ENCODE measurements around the gene PDGFRB. TPM values are rescaled to one million over a fixed set of nuclear protein-coding genes. Genes with fewer than 3 reads are reported as not detected.

Gene PDGFRB
- total and polyA plus RNA-seq, 9 of the 15 experiments (the other 6 are each of a cell fraction or from before 2014, with no cell fraction given): 0.01 to 1.5 (median 0.09) TPM; not detected in 3

GRCh38 chr5:150159741-150160179 lies 4.1 kb upstream of the PDGFRB start:
- intact Hi-C loops (cut with micrococcal nuclease) (loop anchor here (2.0 kb wide), 1 partner anchor 29 kb away; no protein-coding TSS in a partner anchor), in situ Hi-C loops (cut with MboI) (no loop called here)
- FAIRE-seq: no peak
- Histone ChIP-seq H3K27me3 (ENCODE audit: control insufficient read depth in 2 of 2, insufficient read depth in 2 of 2, low read length in 2 of 2) (peaks cover 4 to 14% of the 10 kb centered on the region in 2 experiments; a peak in 2 of 5 replicates), H3K4me3 (no peak overlapping the region), H3K9ac (ENCODE audit: insufficient read depth in 1 of 2, low read depth in 2 of 2, low read length in 2 of 2) (no peak overlapping the region), H3K4me2 (ENCODE audit: insufficient read depth, low read length) (no peak overlapping the region; the same call in 1 of the 2 replicates), H3K9me3 (replicated peaks; ENCODE audit: control insufficient read depth, insufficient read depth, low read depth, low read length) (no peaks in the 10 kb centered on the region), H3K4me1 (replicated peaks in 1 of 2; ENCODE audit: control insufficient read depth in 2 of 2, insufficient read depth in 2 of 2, low read length in 2 of 2) (peaks cover 24 to 31% of the 10 kb centered on the region in 2 experiments), H3K9me1 (ENCODE audit: control insufficient read depth, insufficient read depth, low read length) (no peaks in the 10 kb centered on the region), H3K27ac (ENCODE audit: extremely low read depth, low read depth, low read length) (no peak overlapping the region), H3K36me3 (ENCODE audit: control insufficient read depth, insufficient read depth, low read length) (no peaks in the 10 kb centered on the region), H3K79me2 (ENCODE audit: control insufficient read depth, insufficient read depth, low read length) (no peaks in the 10 kb centered on the region), H2AFZ (ENCODE audit: low read depth, low read length) (peak overlapping the region; percentile 81), H4K20me1 (replicated peaks; ENCODE audit: control insufficient read depth, insufficient read depth, low read length) (no peaks in the 10 kb centered on the region; the same call in 1 of the 2 replicates)
- peak; percentile 47 to 65 (median 58) for DNase-seq (ENCODE audit: extremely low read depth in 1 of 4, low spot score in 3 of 4)
- CTCF ChIA-PET (ENCODE audit: low intra/inter-chr PET ratio): interaction anchor here (0.5 to 2.9 kb wide), 3 partner anchors 59 to 940 kb away, joined by 3 to 17 read pairs (median 5); no protein-coding TSS in a partner anchor
- no TSS peak for BruUV-seq (replicated peaks)
- POLR2A ChIA-PET: no interaction called here
- no peak for ATAC-seq
- 9% methylated on average over 8 of the region's 9 CpGs for WGBS (ENCODE audit: insufficient coverage, low coverage, missing lambda C conversion rate)
- no peak for TF ChIP-seq MXD1 (CRISPR knock-in tag; IDR thresholded peaks at IDR 0.05; ENCODE audit: borderline replicate concordance, poor library complexity, severe bottlenecking)
- no peak for TF ChIP-seq ZNF274 (IDR thresholded peaks at IDR 0.05; ENCODE audit: borderline replicate concordance, low read depth, low read length)
- TF ChIP-seq ZC3H8 (IDR thresholded peaks at IDR 0.05): no peak
- peak; percentile 39 to 55; a peak in 2 of 4 replicates for TF ChIP-seq MAZ (CRISPR knock-in tag; conservative IDR thresholded peaks at IDR 0.05 in 1 of 2, IDR thresholded peaks at IDR 0.05 in 1 of 2)
- TF ChIP-seq HNRNPLL (IDR thresholded peaks at IDR 0.05; ENCODE audit: low read depth, low read length, poor library complexity, severe bottlenecking): no peak
- TF ChIP-seq NR2C2 (CRISPR knock-in tag; IDR thresholded peaks at IDR 0.05): no peak
- TF ChIP-seq NR2C2 (tag; IDR thresholded peaks at IDR 0.05): no peak
- TF ChIP-seq ETV6 (IDR thresholded peaks at IDR 0.05; ENCODE audit: borderline replicate concordance in 1 of 2, low read depth in 2 of 2, low read length in 1 of 2): no peak
- no peak for TF ChIP-seq ETV6 (CRISPR knock-in tag; IDR thresholded peaks at IDR 0.05; ENCODE audit: borderline replicate concordance)
- TF ChIP-seq PHF21A (IDR thresholded peaks at IDR 0.05; ENCODE audit: borderline replicate concordance, low read depth): no peak
- no peak for TF ChIP-seq LEF1 (IDR thresholded peaks at IDR 0.05)
- TF ChIP-seq THRAP3 (IDR thresholded peaks at IDR 0.05; ENCODE audit: borderline replicate concordance): no peak
- no peak for TF ChIP-seq FOXP1 (CRISPR knock-in tag; IDR thresholded peaks at IDR 0.05)
- 0 out of 2 replicates have a peak, but pooled peaks have one; percentile 17 for TF ChIP-seq ZNF75A (CRISPR knock-in tag; IDR thresholded peaks at IDR 0.05)
- TF ChIP-seq ZBTB7A (IDR thresholded peaks at IDR 0.05; ENCODE audit: borderline replicate concordance, control insufficient read depth, low read depth, low read length): 0 out of 2 replicates have a peak, but pooled peaks have one; percentile 35
- no peak for TF ChIP-seq ZNF717 (CRISPR knock-in tag; IDR thresholded peaks at IDR 0.05)
- no peak for TF ChIP-seq ZFP30 (CRISPR knock-in tag; IDR thresholded peaks at IDR 0.05; ENCODE audit: borderline replicate concordance)
- no peak for TF ChIP-seq STAT5A (IDR thresholded peaks at IDR 0.05; ENCODE audit: borderline replicate concordance, low read length)
- TF ChIP-seq NR4A1 (CRISPR knock-in tag; IDR thresholded peaks at IDR 0.05): no peak
- TF ChIP-seq NR4A1 (tag; IDR thresholded peaks at IDR 0.05): no peak
- no peak for TF ChIP-seq POLR2G (IDR thresholded peaks at IDR 0.05; ENCODE audit: low read depth, low read length)
- TF ChIP-seq TCF3 (CRISPR knock-in tag; IDR thresholded peaks at IDR 0.05): no peak
- TF ChIP-seq ZBTB17 (CRISPR knock-in tag; IDR thresholded peaks at IDR 0.05): 0 out of 2 replicates have a peak, but pooled peaks have one; percentile 37
- peak; percentile 74 for TF ChIP-seq GABPA (tag; conservative IDR thresholded peaks at IDR 0.05; ENCODE audit: low read depth)
- TF ChIP-seq EGR1 (conservative IDR thresholded peaks at IDR 0.05): peak; percentile 75
